ENCODE measurements around the gene CALU. TPM values are rescaled to one million over a fixed set of nuclear protein-coding genes. Genes with fewer than 3 reads are reported as not detected.

CALU gene
- polyA plus RNA-seq, 1 donor (not counting 4 experiments of a cell fraction or from before 2014, with no cell fraction given) = 155 TPM

DNA sequence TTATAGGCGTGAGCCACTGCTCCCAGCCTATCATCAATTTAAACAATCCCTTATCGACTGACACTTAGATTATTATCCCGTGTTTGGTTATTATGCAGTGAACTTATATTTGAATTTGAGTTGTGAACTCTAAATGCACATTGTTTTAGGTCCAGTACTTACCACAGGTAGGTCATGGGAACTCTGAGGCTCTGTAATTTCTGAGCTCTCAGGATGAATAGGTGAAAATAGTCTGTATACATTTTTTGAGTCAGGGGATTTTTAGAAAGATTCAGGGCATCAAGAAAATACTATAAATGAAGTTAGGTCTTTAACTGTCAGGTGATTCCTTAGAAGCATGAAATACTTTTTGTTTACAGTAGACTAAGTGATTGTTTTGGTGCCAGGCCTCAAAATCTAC lies 61.4 kb downstream of the CALU start:
- Histone ChIP-seq H3K27me3 (ENCODE audit: control insufficient read depth, extremely low read depth, insufficient read depth, low read length) (no peaks in the 10 kb centered on the region), H3K36me3 (ENCODE audit: control insufficient read depth in 2 of 2, extremely low read depth in 1 of 2, insufficient read depth in 2 of 2, low read length in 2 of 2) (no peaks in the 10 kb centered on the region), H3K79me2 (ENCODE audit: control insufficient read depth, insufficient read depth, low read length) (no peaks in the 10 kb centered on the region), H3K27ac (ENCODE audit: control insufficient read depth, insufficient read depth, low read length) (no peak overlapping the region), H3K9me1 (ENCODE audit: control insufficient read depth, extremely low read depth, insufficient read depth, low read length) (no peaks in the 10 kb centered on the region), H2AFZ (ENCODE audit: control insufficient read depth, low read length) (no peak overlapping the region), H3K4me1 (ENCODE audit: control insufficient read depth, extremely low read depth, insufficient read depth, low read length) (no peaks in the 10 kb centered on the region), H4K20me1 (ENCODE audit: control insufficient read depth, extremely low read depth, insufficient read depth, low read length) (no peaks in the 10 kb centered on the region), H3K9ac (ENCODE audit: control insufficient read depth, extremely low read depth, insufficient read depth, low read length) (no peak overlapping the region), H3K9me3 (ENCODE audit: control insufficient read depth, low read depth, low read length) (no peaks in the 10 kb centered on the region), H3K4me3 (ENCODE audit: control insufficient read depth in 2 of 3, extremely low read depth in 1 of 3, insufficient read depth in 2 of 3, low read depth in 1 of 3, low read length in 3 of 3) (no peak overlapping the region), H3K4me2 (ENCODE audit: control insufficient read depth, extremely low read depth, insufficient read depth, low read depth, low read length) (no peak overlapping the region)
- TF ChIP-seq, protein P1, sequence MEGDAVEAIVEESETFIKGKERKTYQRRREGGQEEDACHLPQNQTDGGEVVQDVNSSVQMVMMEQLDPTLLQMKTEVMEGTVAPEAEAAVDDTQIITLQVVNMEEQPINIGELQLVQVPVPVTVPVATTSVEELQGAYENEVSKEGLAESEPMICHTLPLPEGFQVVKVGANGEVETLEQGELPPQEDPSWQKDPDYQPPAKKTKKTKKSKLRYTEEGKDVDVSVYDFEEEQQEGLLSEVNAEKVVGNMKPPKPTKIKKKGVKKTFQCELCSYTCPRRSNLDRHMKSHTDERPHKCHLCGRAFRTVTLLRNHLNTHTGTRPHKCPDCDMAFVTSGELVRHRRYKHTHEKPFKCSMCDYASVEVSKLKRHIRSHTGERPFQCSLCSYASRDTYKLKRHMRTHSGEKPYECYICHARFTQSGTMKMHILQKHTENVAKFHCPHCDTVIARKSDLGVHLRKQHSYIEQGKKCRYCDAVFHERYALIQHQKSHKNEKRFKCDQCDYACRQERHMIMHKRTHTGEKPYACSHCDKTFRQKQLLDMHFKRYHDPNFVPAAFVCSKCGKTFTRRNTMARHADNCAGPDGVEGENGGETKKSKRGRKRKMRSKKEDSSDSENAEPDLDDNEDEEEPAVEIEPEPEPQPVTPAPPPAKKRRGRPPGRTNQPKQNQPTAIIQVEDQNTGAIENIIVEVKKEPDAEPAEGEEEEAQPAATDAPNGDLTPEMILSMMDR (optimal IDR thresholded peaks at IDR 0.05 in 1 of 3, IDR thresholded peaks at IDR 0.05 in 1 of 3, conservative IDR thresholded peaks at IDR 0.05 in 1 of 3; ENCODE audit: extremely low read depth in 1 of 3, insufficient read depth in 2 of 3, low read length in 3 of 3) = no peak
- TF ChIP-seq EZH2 (IDR thresholded peaks at IDR 0.05; ENCODE audit: low read length) = no peak
- no peak for FAIRE-seq
- dilution Hi-C loops (cut with MboI; ENCODE audit: extremely low pct_ligation_motif_present, low sequenced_read_pairs) = no loop called here
- DNase-seq (ENCODE audit: low read depth, low spot score) = no peak

DNA sequence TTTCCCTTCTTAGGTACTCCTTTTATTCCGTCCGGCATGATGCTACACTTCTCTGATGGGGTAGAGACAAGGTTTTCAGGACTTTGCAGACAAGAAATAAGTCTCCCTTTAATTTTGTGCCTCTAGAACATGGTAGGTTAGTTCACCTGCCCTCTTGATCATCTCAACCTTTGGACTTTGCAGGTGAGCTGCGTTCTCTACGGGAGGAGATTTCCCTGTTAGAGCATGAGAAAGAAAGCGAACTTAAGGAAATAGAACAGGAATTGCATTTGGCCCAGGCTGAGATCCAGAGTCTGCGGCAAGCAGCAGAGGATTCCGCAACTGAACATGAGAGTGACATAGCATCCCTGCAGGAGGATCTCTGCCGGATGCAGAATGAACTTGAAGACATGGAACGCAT lies 61.8 kb downstream of the CALU start:
- H4K20me1 ChIP-seq (ENCODE audit: control insufficient read depth, extremely low read depth, insufficient read depth, low read length) = no peaks in the 10 kb centered on the region
- TF ChIP-seq EZH2 (IDR thresholded peaks at IDR 0.05; ENCODE audit: low read length) = no peak
- TF ChIP-seq, protein P1 (optimal IDR thresholded peaks at IDR 0.05 in 1 of 3, IDR thresholded peaks at IDR 0.05 in 1 of 3, conservative IDR thresholded peaks at IDR 0.05 in 1 of 3; ENCODE audit: extremely low read depth in 1 of 3, insufficient read depth in 2 of 3, low read length in 3 of 3) = no peak
- no peak for FAIRE-seq

More for the DNA sequence above, 61.8 kb downstream of the CALU start:
- Histone ChIP-seq H3K79me2 (ENCODE audit: control insufficient read depth, insufficient read depth, low read length) (no peaks in the 10 kb centered on the region), H3K36me3 (ENCODE audit: control insufficient read depth in 2 of 2, extremely low read depth in 1 of 2, insufficient read depth in 2 of 2, low read length in 2 of 2) (no peaks in the 10 kb centered on the region), H3K9me3 (ENCODE audit: control insufficient read depth, low read depth, low read length) (no peaks in the 10 kb centered on the region), H3K9me1 (ENCODE audit: control insufficient read depth, extremely low read depth, insufficient read depth, low read length) (no peaks in the 10 kb centered on the region), H3K9ac (ENCODE audit: control insufficient read depth, extremely low read depth, insufficient read depth, low read length) (no peak overlapping the region), H3K27me3 (ENCODE audit: control insufficient read depth, extremely low read depth, insufficient read depth, low read length) (no peaks in the 10 kb centered on the region), H2AFZ (ENCODE audit: control insufficient read depth, low read length) (no peak overlapping the region), H3K4me1 (ENCODE audit: control insufficient read depth, extremely low read depth, insufficient read depth, low read length) (no peaks in the 10 kb centered on the region), H3K4me2 (ENCODE audit: control insufficient read depth, extremely low read depth, insufficient read depth, low read depth, low read length) (no peak overlapping the region), H3K4me3 (ENCODE audit: control insufficient read depth in 2 of 3, extremely low read depth in 1 of 3, insufficient read depth in 2 of 3, low read depth in 1 of 3, low read length in 3 of 3) (no peak overlapping the region), H3K27ac (ENCODE audit: control insufficient read depth, insufficient read depth, low read length) (no peak overlapping the region)
- dilution Hi-C loops (cut with MboI; ENCODE audit: extremely low pct_ligation_motif_present, low sequenced_read_pairs) = no loop called here
- no peak for DNase-seq (ENCODE audit: low read depth, low spot score)

Data from keratinocyte (primary cell).